GM10847 (cell line): ENCODE data around the gene CYCS.

Experiments used
- POLR2A ChIP-seq: IDR thresholded peaks from 2 replicates; pipeline ENCODE4 v1.6.1; 2011; ENCODE audit not compliant: insufficient read length; ENCODE audit errors: extremely low read depth

CYCS gene

DNA sequence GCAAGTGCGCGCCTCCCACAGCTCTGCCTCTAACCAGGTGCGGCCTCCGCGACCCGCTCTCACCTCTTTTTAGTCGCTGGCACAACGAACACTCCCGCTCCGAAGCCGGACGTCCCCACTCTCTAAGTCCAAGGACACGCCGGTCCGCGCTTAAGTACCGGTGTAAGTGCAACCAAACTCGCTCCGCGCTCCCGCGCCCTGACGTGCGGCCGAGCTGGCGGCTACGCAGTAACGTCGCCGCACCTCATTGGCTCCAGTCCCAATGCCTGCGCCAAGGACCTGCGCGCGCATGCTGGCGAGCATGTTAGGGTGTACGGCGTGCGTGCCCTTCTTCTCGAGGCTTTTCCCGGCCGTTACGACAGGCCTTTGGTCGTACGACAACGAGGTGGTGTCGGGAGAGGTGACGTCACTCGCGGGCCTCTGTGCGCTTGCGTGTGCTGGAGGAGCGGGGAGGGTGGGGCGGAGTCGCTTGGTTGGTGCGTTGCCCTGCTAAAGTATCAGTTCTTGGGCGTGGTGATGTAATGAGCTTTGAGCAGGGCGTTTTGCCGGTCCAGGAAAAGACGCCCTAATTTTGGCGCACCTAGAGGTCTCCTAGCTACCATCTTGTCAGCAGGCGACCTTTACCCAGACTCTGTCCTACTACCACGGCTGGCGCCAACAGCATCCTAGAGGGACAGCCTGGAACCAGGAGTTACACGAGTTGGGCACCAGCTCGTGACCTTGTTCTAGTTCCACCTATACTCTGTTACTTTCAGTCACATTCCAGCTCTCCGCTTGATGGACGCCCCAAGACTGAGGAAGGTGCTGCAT lies at the start of gene CYCS:
Gene CYCS, minus strand, starts transcription at position 124 of the 810 bp plus-strand sequence. CDS start 1,141 bp downstream, outside the sequence.
- peak; percentile 99 for TF ChIP-seq POLR2A

DNA sequence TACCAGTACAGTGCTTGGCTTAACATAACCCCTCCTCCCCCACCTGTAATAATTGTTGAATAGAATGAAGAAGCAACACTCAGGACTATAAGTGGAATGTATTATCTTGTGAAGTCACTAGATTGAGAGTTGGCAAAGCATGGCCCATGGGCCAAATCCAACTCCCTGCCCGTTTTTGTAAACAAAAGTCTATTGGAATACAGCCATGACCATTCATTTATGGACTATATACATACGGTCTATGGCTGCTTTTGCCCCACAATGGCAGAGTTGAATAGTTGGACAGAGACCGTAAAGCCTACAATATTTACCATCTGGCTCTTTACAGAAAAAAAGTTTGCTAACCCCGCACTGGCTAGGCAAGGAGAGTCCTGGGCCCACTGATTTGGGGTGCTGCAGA lies 48.1 kb upstream of the CYCS start:
- no peak for TF ChIP-seq POLR2A

GRCh38 chr7:25171516-25171915 lies 46.5 kb upstream of the CYCS start:
- no peak for TF ChIP-seq POLR2A

DNA sequence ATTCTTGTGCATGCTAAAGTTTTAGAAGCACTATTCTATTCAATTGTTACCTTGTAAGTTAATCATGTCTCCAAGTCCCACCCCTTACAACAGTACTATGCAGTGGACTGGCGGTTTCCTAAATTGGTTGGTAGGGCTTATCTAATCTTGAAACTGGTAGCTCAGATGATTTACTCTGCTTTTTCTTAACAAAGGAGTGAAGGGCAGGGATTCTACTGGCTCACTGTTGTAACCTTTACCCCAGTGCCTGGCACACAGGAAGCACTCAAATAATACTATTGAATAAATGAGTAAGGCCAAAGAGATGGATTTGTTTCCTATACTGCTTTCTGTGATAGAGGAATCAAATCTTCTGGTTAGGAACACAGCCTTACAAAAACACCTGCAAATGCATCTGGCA lies 46.0 kb upstream of the CYCS start:
- TF ChIP-seq POLR2A: no peak

- no peak for TF ChIP-seq POLR2A
Measured at GRCh38 chr7:25169683-25170082, 44.6 kb upstream of the CYCS start.

- no peak for TF ChIP-seq POLR2A
Measured at GRCh38 chr7:25168145-25168544, 43.1 kb upstream of the CYCS start.

- TF ChIP-seq POLR2A: no peak
Measured at GRCh38 chr7:25167262-25167843, 42.3 kb upstream of the CYCS start.

DNA sequence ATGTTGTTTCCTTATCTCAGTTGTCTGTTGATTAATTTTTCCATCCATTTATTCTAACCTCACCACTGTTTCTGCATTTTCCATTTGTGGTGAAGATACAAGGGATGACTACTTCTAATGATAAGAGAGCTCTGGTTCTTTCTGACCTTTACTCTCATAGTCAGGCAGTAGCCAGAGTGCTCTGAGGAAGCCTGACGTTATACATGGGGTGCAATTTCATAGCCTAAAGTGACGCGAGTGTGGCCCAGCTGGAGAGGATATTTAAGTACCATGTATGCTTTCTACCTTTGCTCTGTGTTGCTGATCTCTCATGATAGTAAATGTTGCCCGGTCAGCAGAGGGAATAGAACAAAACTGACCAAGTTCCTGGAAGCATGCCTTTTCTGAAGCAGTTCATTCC lies 33.9 kb upstream of the CYCS start:
- no peak for TF ChIP-seq POLR2A

- no peak for TF ChIP-seq POLR2A
Measured at GRCh38 chr7:25151773-25152172, 26.7 kb upstream of the CYCS start.

GRCh38 chr7:25149836-25150235 lies 24.8 kb upstream of the CYCS start:
- no peak for TF ChIP-seq POLR2A

- no peak for TF ChIP-seq POLR2A
Measured at GRCh38 chr7:25148772-25149575, 23.9 kb upstream of the CYCS start.

GRCh38 chr7:25143763-25144162 lies 18.7 kb upstream of the CYCS start:
- no peak for TF ChIP-seq POLR2A

- no peak for TF ChIP-seq POLR2A
Measured at GRCh38 chr7:25139536-25139935, 14.5 kb upstream of the CYCS start.

DNA sequence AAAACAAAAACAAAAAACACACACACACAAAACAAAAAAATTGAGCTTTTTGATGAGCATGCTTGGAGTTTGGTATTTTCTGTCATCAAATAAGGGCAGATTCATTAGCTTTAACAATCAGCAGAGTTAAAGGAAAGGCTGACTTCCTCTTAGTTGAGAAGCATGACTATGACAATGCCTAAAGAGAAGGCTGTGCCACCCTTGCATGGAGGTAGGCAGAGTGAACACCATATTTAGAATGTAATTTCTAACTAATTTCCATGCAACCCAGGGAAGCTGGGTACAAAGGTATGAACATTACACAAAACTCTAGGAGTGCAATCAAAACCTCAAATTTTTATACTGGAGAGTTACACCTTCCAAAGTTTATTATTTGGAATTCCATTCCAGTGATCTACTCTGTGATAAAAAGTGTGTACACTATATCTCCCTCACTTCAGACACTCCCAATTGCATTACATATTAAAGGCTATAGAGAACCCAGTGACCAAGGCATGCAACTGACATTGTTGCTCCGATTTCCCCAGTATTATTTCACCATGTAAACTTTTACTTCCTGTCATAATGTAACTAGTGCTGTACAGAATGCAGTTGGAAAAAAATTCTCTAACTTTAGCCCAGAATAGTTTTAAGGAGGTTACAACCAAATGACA lies 9.4 kb upstream of the CYCS start:
- TF ChIP-seq POLR2A: no peak

- no peak for TF ChIP-seq POLR2A
Measured at GRCh38 chr7:25132430-25132829, 7.4 kb upstream of the CYCS start.
